GM19452 (cell line): ENCODE results near the gene NTMT2.
"Not testable (repeated sequence)": the region's sequence is repeated elsewhere in the genome, so short reads cannot be mapped to it uniquely, and the experiment has no call there.

Source experiments
- ATAC-seq: cut with Tn5 transposase; IDR thresholded peaks from one replicate; pipeline ENCODE4 v1.9.1; 2021; ENCODE audit not compliant: unreplicated experiment

NTMT2 gene

DNA sequence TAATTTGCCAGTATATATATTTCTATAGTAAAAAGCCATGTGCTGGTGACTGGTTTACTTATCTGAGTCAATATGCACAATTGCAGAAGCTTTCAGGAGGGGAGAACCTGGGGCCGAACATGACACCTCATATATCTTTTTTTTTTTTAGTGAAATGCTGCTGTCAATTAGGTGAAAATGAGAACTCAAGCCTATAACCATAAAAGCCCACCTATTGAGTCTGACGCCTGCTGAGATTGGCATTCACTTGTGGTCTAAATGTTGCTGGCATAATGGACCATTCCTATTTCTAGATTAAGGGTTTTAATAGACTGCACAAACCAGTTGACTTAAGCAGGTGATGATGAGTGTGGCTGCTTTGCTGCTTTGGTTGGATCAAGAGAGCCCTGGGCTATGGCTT lies 10.8 kb downstream of the NTMT2 start:
- ATAC-seq, result no peak

- ATAC-seq, result no peak
Observed at GRCh38 chr1:170157820-170158219, 12.1 kb downstream of the NTMT2 start.

- ATAC-seq, result no peak
Observed at GRCh38 chr1:170162459-170163246, 16.9 kb downstream of the NTMT2 start.

- no peak for ATAC-seq
Observed at GRCh38 chr1:170164103-170164763, 18.5 kb downstream of the NTMT2 start.

GRCh38 chr1:170166518-170167180 lies 20.9 kb downstream of the NTMT2 start:
- no peak for ATAC-seq

DNA sequence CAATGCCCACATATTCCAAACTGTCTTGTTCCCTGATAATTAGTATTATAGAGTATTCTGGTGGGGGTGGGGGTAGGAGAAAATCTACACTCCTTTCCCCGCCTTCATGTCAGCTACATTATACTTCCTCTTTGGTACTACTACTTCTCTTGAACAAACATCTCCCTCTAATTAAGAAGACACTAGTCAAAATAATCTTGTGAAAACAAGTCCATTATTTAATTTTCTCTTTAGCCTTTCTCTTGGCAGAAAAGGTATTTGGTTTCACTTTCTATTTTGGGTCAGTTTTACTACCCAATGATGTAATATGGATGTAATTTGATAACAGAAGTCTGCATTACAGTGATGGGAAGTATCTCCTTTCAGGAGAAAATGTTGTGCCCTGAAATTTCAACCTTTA lies 22.5 kb downstream of the NTMT2 start:
- ATAC-seq, result no peak

GRCh38 chr1:170170513-170170912 lies 24.8 kb downstream of the NTMT2 start:
- not testable (repeated sequence) for ATAC-seq

DNA sequence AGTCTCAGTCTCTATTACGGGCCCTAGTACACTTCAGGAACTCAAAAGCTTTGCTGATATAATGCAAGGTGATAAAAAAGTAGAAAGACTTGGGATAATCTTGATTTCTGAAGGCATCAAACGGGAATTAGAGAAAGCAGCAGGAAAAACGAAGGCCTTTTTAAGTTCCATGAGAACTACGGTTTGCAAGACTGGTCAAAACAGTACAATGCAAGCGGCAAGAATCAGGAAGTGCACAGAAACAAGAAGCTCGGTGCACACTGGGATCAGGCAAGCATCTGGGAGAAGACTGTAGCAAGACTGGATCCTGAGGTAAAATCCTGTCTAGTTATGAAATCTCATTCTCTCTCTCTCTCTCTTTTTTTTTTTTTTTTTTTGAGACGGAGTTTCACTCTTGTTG lies 28.6 kb downstream of the NTMT2 start:
- ATAC-seq, result no peak

GRCh38 chr1:170175041-170175440 lies 29.3 kb downstream of the NTMT2 start:
- ATAC-seq, result no peak

- no peak for ATAC-seq
Observed at GRCh38 chr1:170175484-170175883, 29.7 kb downstream of the NTMT2 start.

- ATAC-seq, result no peak
Observed at GRCh38 chr1:170176772-170177171, 31.0 kb downstream of the NTMT2 start.

DNA sequence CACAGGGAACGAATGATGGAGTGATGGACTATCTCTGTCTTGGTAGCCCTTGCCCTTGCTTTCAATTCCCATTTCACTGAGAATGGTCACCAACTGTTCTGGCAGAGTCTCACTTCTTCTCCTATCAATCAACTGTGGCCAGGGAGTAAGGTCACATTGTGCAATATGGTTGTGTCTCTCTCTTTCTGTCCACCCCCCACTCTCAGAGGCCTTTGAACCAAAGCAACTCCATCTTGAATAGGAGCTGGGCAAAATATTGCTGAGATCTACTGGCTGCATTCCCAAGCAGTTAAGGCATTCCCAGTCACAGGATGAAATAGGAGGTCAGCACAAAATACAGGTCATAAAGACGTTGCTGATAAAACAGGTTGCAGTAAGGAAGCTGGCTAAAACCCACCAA lies 36.7 kb downstream of the NTMT2 start:
- no peak for ATAC-seq

DNA sequence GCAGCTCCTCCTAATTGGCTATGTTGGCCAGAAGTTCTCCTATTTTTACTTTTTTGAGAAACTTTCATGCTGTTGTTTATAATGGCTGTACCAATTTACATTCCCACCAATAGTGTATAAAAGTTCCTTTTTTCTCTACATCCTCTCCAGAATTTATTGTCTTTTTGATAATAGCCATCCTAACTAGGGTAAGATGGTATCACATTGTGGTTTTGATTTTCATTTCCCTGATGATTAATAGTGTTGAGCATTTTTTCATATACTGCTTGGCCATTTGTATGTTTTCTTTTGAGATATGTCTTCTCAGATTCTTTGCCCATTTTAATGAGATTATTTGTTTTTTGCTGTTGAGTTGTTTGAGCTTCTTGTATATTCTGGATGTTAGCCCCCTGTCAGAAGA lies 46.8 kb downstream of the NTMT2 start:
- ATAC-seq, result no peak

GRCh38 chr1:170194451-170194850 lies 48.7 kb downstream of the NTMT2 start:
- no peak for ATAC-seq

DNA sequence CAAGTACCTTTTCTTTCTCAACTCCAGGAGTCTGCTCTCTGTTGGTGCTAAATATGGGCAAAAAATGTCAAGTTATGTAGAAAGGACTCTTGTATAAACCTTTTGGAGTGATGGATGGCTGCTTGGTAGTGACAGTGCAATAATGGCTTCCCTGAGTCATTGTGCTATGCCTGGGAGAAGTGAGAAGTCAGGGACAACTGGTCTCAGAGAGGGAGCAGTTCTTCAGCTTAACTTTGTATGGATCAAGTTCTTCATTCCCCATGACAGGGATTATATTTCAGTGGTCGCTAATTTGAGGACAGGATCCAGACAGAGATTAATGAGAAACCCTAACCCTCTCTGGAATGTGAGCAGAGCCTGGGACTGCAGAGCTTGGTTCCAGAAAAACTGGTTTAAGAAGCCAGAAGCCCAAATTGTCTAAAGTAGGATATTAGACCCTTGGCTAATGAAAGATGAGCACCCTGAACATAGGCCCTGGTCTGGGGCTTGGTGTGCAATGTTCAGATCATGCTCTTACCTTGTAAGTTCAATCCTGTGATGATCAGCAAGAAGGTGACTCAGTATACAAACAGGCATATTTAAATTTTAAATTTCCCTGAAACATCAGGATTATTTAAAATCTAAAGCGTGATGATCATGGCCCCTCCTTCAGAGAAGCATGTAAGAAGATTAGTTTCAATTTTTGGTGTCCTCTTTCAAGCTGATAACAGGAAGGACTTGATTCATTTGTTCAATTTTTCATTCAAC lies 50.9 kb downstream of the NTMT2 start:
- no peak for ATAC-seq

GRCh38 chr1:170198090-170198489 lies 52.3 kb downstream of the NTMT2 start:
- no peak for ATAC-seq

DNA sequence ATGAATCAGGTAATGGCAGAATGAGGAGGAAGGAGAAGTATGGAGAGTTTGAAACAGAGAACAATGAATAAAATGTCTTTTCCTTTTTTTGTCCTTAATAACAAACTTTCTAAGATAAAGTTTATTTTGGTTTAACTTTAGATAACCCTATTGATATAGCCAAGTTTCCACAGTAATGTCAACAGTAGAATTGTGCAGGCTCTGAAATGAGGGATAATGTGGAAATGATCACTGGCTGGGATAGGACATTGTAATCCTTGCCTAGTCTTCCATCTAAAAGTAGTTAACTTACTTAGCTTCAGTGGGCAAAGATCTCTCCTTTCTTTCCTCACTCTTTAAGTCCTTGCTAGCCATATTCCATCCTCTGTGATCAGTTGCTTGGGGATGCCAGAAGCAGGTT lies 52.8 kb downstream of the NTMT2 start:
- no peak for ATAC-seq

- ATAC-seq, result no peak
Observed at GRCh38 chr1:170200161-170200560, 54.4 kb downstream of the NTMT2 start.

DNA sequence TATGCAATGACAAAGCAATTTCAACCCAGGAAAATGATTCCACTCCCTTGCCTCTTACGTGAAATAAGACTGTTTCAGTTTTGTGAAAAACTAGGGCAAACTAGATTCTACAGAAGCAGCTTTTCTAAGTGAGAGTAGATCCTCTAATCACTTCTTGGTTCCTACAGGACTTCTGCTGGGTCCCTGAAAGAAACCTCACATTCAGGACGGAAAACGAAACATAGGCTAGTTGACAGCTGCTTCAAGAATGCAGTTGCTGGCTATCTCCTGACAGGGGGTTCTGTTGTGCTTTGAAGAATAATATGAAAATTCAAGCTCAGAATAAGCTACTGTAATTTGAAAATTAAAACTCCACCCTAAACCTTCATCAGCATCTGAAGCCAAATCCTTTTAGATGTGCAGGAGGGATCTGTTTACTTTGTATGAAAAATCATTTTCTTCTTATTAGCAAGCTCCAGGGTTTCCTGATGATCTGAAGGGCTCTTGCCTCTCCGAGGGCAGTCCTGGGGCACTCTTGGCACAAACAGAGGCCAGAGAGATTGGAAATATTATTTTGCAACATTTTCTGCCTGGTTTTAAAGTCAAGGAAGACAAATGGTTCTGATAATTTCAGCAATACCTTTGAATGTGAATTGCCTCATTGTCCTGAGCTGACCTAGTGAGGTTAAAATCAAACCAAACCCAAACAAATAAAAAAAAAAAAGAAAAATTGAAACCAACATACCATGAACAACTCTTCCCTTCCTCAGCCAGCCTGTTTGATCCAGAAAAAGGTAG lies 55.0 kb downstream of the NTMT2 start:
- ATAC-seq, result no peak

- no peak for ATAC-seq
Observed at GRCh38 chr1:170203693-170204092, 57.9 kb downstream of the NTMT2 start.

GRCh38 chr1:170204121-170204520 lies 58.4 kb downstream of the NTMT2 start:
- no peak for ATAC-seq
